Measurements from ENCODE around the gene CREB3.

Gene CREB3

GRCh38 chr9:35748242-35748857 is 15.9 kb downstream of the CREB3 start:
- DNase-seq: peak; percentile 29
- peak overlapping the region in 1 of 2 experiments; percentile 46 for H3K14ac ChIP-seq (ENCODE audit: low read length in 2 of 2)
- H2AFZ ChIP-seq (ENCODE audit: low read depth, low read length): no peak overlapping the region
- H2BK12ac ChIP-seq (ENCODE audit: low read length in 2 of 2): peak overlapping the region in 1 of 2 experiments; percentile 15
- H3K4me2 ChIP-seq (ENCODE audit: low read length, poor library complexity, severe bottlenecking): peak overlapping the region; percentile 88
- no peak overlapping the region for H3K23ac ChIP-seq (ENCODE audit: low read length in 2 of 2)
- H2BK15ac ChIP-seq (ENCODE audit: low read depth, poor library complexity, severe bottlenecking): peak overlapping the region; percentile 15
- H2BK120ac ChIP-seq (ENCODE audit: low read depth, low read length): no peak overlapping the region
- peak overlapping the region in 1 of 2 experiments; percentile 72 for H3K4ac ChIP-seq (ENCODE audit: low read depth in 1 of 2, low read length in 2 of 2)
- H3K27ac ChIP-seq (ENCODE audit: low read length, poor library complexity, severe bottlenecking): peak overlapping the region; percentile 37
- H2BK5ac ChIP-seq (ENCODE audit: low read depth, low read length, poor library complexity, severe bottlenecking): no peak overlapping the region
- H3K4me3 ChIP-seq (ENCODE audit: insufficient read depth in 1 of 2, low read depth in 1 of 2, low read length in 2 of 2): peak overlapping the region; percentile 88 to 95
- no peaks in the 10 kb centered on the region for H3K27me3 ChIP-seq (ENCODE audit: control insufficient read depth in 1 of 2, insufficient read depth in 1 of 2, low read length in 2 of 2)
- no peak overlapping the region for H2AK5ac ChIP-seq (ENCODE audit: low read length, severe bottlenecking)
- H3K79me1 ChIP-seq (replicated peaks; ENCODE audit: low read length, poor library complexity, severe bottlenecking): peaks cover 24% of the 10 kb centered on the region
- peaks cover 20% of the 10 kb centered on the region for H3K4me1 ChIP-seq (ENCODE audit: control insufficient read depth, insufficient read depth, low read depth, low read length)
- H3K18ac ChIP-seq (ENCODE audit: low read depth in 1 of 2, low read length in 2 of 2): peak overlapping the region; percentile 46 to 53
- no peak overlapping the region for H4K8ac ChIP-seq (ENCODE audit: low read length)
- under 1% methylated on average over 24 of the region's 24 CpGs for WGBS
- no peaks in the 10 kb centered on the region for H3K9me3 ChIP-seq (ENCODE audit: control insufficient read depth, low read length)
- H4K91ac ChIP-seq (ENCODE audit: low read length): no peak overlapping the region
- peak overlapping the region; percentile 93 for H3K9ac ChIP-seq (ENCODE audit: low read length)
- H3K36me3 ChIP-seq (ENCODE audit: control insufficient read depth in 1 of 2, insufficient read depth in 2 of 2, low read depth in 1 of 2, low read length in 2 of 2): peaks cover 36 to 50% of the 10 kb centered on the region in 2 experiments

DNA sequence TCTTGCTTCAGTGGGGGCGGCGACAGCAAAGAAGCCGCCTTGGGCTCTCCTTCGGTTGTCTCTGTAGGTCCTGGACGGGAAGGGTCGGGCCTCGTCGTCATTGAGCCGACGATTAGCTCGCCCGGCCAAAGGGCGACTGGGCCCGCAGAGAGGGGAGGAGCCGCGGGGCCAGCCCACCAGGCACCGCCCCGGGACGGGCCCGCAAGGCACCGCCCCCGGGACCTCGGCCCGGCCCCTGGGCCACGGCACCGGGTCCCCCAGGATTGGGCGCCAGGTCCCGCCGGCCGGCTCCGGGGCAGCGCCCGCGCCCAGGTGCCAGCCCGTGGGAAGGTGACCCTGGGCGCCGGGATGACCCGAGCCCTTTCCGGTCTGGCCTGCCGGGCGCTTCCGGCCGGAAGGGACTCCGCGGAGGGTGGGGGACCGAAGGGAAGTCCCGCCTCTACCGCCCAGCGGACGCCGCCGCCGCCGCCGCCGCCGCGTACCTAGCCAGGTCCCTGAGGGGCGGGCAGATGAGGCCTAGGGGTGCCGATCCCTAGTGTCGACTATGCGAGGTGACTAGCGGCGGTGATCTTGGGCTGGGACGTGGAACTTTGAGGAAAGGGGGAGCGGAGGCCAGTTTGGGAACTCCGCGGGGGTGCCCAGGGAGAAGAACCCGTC is 16.5 kb downstream of the CREB3 start, which contains the start of the genes GBA2 and RGP1:
Gene GBA2 (minus strand): TSS at position 371 of the 657 bp plus-strand sequence. CDS start 524 bp downstream, outside the sequence.
Gene RGP1 (plus strand): TSS at position 430 of the 657 bp plus-strand sequence. CDS start 469 bp downstream, outside the sequence.
- Histone ChIP-seq H3K14ac (ENCODE audit: low read length in 2 of 2) (peak within 1 kb of the TSS in 1 of 2 experiments; percentile 63), H4K91ac (ENCODE audit: low read length) (peak within 1 kb of the TSS; percentile 86), H3K9me3 (ENCODE audit: control insufficient read depth, low read length) (no peaks in the 10 kb centered on the region), H3K9ac (ENCODE audit: low read length) (peak within 1 kb of the TSS; percentile 93), H3K27me3 (ENCODE audit: control insufficient read depth in 1 of 2, insufficient read depth in 1 of 2, low read length in 2 of 2) (no peaks in the 10 kb centered on the region), H2BK120ac (ENCODE audit: low read depth, low read length) (peak within 1 kb of the TSS; percentile 81), H2BK5ac (ENCODE audit: low read depth, low read length, poor library complexity, severe bottlenecking) (peak within 1 kb of the TSS; percentile 75), H3K4me2 (ENCODE audit: low read length, poor library complexity, severe bottlenecking) (peak within 1 kb of the TSS; percentile 91), H2BK15ac (ENCODE audit: low read depth, poor library complexity, severe bottlenecking) (peak within 1 kb of the TSS; percentile 93), H3K4ac (ENCODE audit: low read depth in 1 of 2, low read length in 2 of 2) (peak within 1 kb of the TSS; percentile 61 to 72), H3K4me1 (ENCODE audit: control insufficient read depth, insufficient read depth, low read depth, low read length) (peaks cover 26% of the 10 kb centered on the region), H3K4me3 (ENCODE audit: insufficient read depth in 1 of 2, low read depth in 1 of 2, low read length in 2 of 2) (peak within 1 kb of the TSS; percentile 88 to 95), H2BK12ac (ENCODE audit: low read length in 2 of 2) (peak within 1 kb of the TSS; percentile 21 to 40), H2AK5ac (ENCODE audit: low read length, severe bottlenecking) (peak within 1 kb of the TSS; percentile 24), H3K36me3 (ENCODE audit: control insufficient read depth in 1 of 2, insufficient read depth in 2 of 2, low read depth in 1 of 2, low read length in 2 of 2) (peaks cover 38 to 50% of the 10 kb centered on the region in 2 experiments), H3K23ac (ENCODE audit: low read length in 2 of 2) (no peak within 1 kb of the TSS), H2AFZ (ENCODE audit: low read depth, low read length) (peak within 1 kb of the TSS; percentile 33), H3K79me1 (replicated peaks; ENCODE audit: low read length, poor library complexity, severe bottlenecking) (peaks cover 20% of the 10 kb centered on the region), H3K18ac (ENCODE audit: low read depth in 1 of 2, low read length in 2 of 2) (peak within 1 kb of the TSS; percentile 83 to 85), H3K27ac (ENCODE audit: low read length, poor library complexity, severe bottlenecking) (peak within 1 kb of the TSS; percentile 68), H4K8ac (ENCODE audit: low read length) (peak within 1 kb of the TSS; percentile 93)
- WGBS: under 1% methylated on average over 49 of the region's 69 CpGs
- DNase-seq: peak; percentile 83

- H3K36me3 ChIP-seq (ENCODE audit: control insufficient read depth in 1 of 2, insufficient read depth in 2 of 2, low read depth in 1 of 2, low read length in 2 of 2): peaks cover 32 to 50% of the 10 kb centered on the region in 2 experiments
- no peaks in the 10 kb centered on the region for H3K27me3 ChIP-seq (ENCODE audit: control insufficient read depth in 1 of 2, insufficient read depth in 1 of 2, low read length in 2 of 2)
- H3K18ac ChIP-seq (ENCODE audit: low read depth in 1 of 2, low read length in 2 of 2): peak overlapping the region; percentile 83 to 85
- H3K4me2 ChIP-seq (ENCODE audit: low read length, poor library complexity, severe bottlenecking): peak overlapping the region; percentile 91
- peak overlapping the region; percentile 33 for H2AFZ ChIP-seq (ENCODE audit: low read depth, low read length)
- WGBS: 7% methylated on average over 16 of the region's 19 CpGs
- H3K4ac ChIP-seq (ENCODE audit: low read depth in 1 of 2, low read length in 2 of 2): peak overlapping the region; percentile 52 to 64
- H4K8ac ChIP-seq (ENCODE audit: low read length): peak overlapping the region; percentile 93
- peak; percentile 45 for DNase-seq
- H2BK5ac ChIP-seq (ENCODE audit: low read depth, low read length, poor library complexity, severe bottlenecking): no peak overlapping the region
- peak overlapping the region; percentile 88 to 95 for H3K4me3 ChIP-seq (ENCODE audit: insufficient read depth in 1 of 2, low read depth in 1 of 2, low read length in 2 of 2)
- H2BK15ac ChIP-seq (ENCODE audit: low read depth, poor library complexity, severe bottlenecking): peak overlapping the region; percentile 93
- peaks cover 17% of the 10 kb centered on the region for H3K79me1 ChIP-seq (replicated peaks; ENCODE audit: low read length, poor library complexity, severe bottlenecking)
- H2BK120ac ChIP-seq (ENCODE audit: low read depth, low read length): peak overlapping the region; percentile 81
- H4K91ac ChIP-seq (ENCODE audit: low read length): peak overlapping the region; percentile 86
- H2AK5ac ChIP-seq (ENCODE audit: low read length, severe bottlenecking): peak overlapping the region; percentile 24
- H2BK12ac ChIP-seq (ENCODE audit: low read length in 2 of 2): peak overlapping the region; percentile 21 to 40
- H3K23ac ChIP-seq (ENCODE audit: low read length in 2 of 2): no peak overlapping the region
- H3K27ac ChIP-seq (ENCODE audit: low read length, poor library complexity, severe bottlenecking): peak overlapping the region; percentile 68
- peaks cover 33% of the 10 kb centered on the region for H3K4me1 ChIP-seq (ENCODE audit: control insufficient read depth, insufficient read depth, low read depth, low read length)
- no peaks in the 10 kb centered on the region for H3K9me3 ChIP-seq (ENCODE audit: control insufficient read depth, low read length)
- peak overlapping the region in 1 of 2 experiments; percentile 63 for H3K14ac ChIP-seq (ENCODE audit: low read length in 2 of 2)
- peak overlapping the region; percentile 93 for H3K9ac ChIP-seq (ENCODE audit: low read length)
Measured at GRCh38 chr9:35749515-35750255, 17.2 kb downstream of the CREB3 start.
